Lower lobe of right lung (tissue), 2 donors: ENCODE measurements around the gene INTS11. TPM values are rescaled to one million over a fixed set of nuclear protein-coding genes. Genes with fewer than 3 reads are reported as not detected.
A peak's percentile ranks its signal among the peaks of the same experiment; 100 is the strongest.

ENCODE experiments used
- ATAC-seq, 2 donors: fragments of 200-7000 bp; cut with Tn5 transposase; one replicate each; pipeline ENCODE4 v1.9.1; 2020 to 2022; ENCODE audit warnings: mild to moderate bottlenecking in 2 of 2, moderate library complexity in 2 of 2
- DNase-seq: peaks from one replicate; pipeline ENCODE4 v3.0.0-alpha.2; 2020
- H3K27ac ChIP-seq: fragments of 200-600 bp; one replicate; pipeline ENCODE4 v1.8.0; 2022
- H3K27me3 ChIP-seq: fragments of 200-600 bp; one replicate; pipeline ENCODE4 v1.8.0; 2022; ENCODE audit warnings: low read depth
- H3K36me3 ChIP-seq: fragments of 200-600 bp; one replicate; pipeline ENCODE4 v1.8.0; 2022; ENCODE audit warnings: mild to moderate bottlenecking
- H3K4me1 ChIP-seq: fragments of 200-600 bp; one replicate; pipeline ENCODE4 v1.8.0; 2022
- H3K4me3 ChIP-seq: fragments of 200-600 bp; one replicate; pipeline ENCODE4 v1.8.0; 2022; ENCODE audit warnings: mild to moderate bottlenecking
- H3K9me3 ChIP-seq: fragments of 200-600 bp; one replicate; pipeline ENCODE4 v1.8.0; 2022
- intact Hi-C: fragments of 100-400 bp; cut with DNase I; formaldehyde crosslinking; loops from one replicate; pipeline ENCODE4 v1.11.0; 2022
- total RNA-seq: library from RNA; stranded (reverse); fragmentation: NEBNext Ultra II Directional; extraction: Animal tissue kit (Norgen Biotek cat#: 25700); gene quantifications from one replicate; pipeline ENCODE4 v1.2.1, GENCODE V29; 2021
- TF ChIP-seq, protein P1 (sequence below): fragments of 200-600 bp; IDR thresholded peaks from one replicate; pipeline ENCODE4 v1.8.0; 2022; ENCODE audit warnings: antibody characterized with exemption, mild to moderate bottlenecking
- donor health status: DM: no; HTN: yes; CAD: no; lungs with severe emphysema.

INTS11 gene
- total RNA-seq, 1 donor from 2014 or later = 88.9 TPM

DNA sequence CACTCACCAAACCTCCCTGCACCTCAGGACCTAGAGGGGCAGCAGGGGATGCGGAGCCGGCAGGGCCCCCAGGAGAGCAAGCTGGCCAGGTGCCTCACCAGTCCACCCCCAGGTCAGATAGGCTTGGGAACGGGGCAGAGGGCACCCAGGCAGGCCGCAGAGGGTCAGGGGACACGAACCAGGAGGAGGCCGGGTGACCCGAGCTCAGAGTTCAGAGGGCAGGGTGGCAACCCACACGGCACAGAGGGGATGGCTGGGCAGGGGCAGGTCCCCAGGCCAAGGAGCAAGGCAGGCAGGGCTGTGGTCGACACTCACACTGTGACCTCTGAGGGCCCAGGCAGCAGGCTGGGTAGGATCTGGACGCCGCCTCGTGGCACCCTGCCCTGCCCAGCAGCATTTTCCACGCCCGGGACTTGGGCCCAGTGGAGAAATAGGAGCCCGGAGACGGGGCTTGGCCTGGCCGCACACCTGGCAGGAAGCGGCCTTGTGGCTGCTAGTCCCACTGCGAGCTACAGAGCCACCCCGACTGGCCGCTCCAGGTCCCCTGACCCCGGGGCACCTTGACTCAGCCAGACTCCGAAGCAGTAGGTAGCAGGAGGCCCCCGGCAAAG lies 19.5 kb upstream of the INTS11 start:
- intact Hi-C loops = no loop called here
- H3K36me3 ChIP-seq = peaks cover 22% of the 10 kb centered on the region
- DNase-seq = no peak
- peaks cover 41% of the 10 kb centered on the region for H3K4me1 ChIP-seq
- ATAC-seq = no peak
- no peaks in the 10 kb centered on the region for H3K27me3 ChIP-seq
- H3K27ac ChIP-seq = peak overlapping the region; percentile 46
- no peak overlapping the region for H3K4me3 ChIP-seq
- TF ChIP-seq, protein P1, sequence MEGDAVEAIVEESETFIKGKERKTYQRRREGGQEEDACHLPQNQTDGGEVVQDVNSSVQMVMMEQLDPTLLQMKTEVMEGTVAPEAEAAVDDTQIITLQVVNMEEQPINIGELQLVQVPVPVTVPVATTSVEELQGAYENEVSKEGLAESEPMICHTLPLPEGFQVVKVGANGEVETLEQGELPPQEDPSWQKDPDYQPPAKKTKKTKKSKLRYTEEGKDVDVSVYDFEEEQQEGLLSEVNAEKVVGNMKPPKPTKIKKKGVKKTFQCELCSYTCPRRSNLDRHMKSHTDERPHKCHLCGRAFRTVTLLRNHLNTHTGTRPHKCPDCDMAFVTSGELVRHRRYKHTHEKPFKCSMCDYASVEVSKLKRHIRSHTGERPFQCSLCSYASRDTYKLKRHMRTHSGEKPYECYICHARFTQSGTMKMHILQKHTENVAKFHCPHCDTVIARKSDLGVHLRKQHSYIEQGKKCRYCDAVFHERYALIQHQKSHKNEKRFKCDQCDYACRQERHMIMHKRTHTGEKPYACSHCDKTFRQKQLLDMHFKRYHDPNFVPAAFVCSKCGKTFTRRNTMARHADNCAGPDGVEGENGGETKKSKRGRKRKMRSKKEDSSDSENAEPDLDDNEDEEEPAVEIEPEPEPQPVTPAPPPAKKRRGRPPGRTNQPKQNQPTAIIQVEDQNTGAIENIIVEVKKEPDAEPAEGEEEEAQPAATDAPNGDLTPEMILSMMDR = no peak
- H3K9me3 ChIP-seq = no peaks in the 10 kb centered on the region

DNA sequence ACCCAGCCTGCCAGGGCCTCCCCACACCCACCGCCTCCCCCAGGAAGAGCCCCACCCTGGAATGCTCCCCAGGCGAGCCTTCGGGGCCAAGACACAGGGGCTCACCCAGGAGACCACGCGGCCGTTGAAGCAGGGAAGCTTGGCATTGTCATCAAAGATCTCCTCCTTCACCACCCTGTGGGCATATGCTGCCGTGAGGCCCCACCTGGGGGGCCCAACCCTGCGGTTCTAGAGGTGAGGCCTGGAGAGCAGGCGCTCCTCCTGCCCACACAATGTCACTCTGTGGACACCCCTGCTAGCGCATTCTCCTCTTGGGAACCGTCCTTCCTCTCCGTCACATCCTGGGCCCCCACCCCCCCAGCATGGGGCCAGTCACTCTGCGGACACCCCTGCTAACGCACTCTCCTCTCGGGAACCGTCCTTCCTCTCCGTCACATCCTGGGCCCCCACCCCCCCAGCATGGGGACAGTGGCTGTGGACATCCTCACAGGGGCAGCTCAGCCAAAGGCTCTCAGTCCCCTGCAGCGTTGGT lies 18.2 kb upstream of the INTS11 start:
- intact Hi-C loops = no loop called here
- ATAC-seq (no peak), DNase-seq (no peak)
- Histone ChIP-seq H3K4me3 (no peak overlapping the region), H3K4me1 (peaks cover 33% of the 10 kb centered on the region), H3K27ac (no peak overlapping the region), H3K9me3 (no peaks in the 10 kb centered on the region), H3K36me3 (peaks cover 34% of the 10 kb centered on the region), H3K27me3 (no peaks in the 10 kb centered on the region)
- TF ChIP-seq, protein P1 = no peak

DNA sequence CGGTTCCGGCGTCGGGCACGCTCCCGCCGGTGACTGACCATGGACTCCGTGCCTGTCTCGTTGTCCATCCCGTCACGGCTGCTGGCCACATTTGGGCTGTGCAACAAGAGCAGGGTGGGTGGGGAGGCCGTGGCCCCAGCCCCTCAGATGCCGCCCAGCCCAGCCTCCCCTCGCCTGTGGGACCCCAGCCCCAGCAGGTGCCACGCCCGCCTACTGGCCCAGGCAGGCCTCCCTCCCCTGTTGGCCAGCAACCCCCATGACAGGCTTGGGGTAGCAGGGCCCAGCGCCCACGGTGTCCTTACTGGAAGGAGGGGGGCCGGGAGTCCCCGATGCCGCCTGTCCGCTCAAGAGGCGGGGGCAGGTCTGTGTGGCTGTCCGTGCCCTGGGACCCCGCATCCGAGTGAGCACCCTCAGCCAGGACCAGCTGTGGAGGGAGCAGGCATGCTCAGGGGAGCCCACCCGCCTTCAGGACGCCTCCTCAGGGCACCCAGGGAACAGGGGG lies 17.7 kb upstream of the INTS11 start:
- peaks cover 28% of the 10 kb centered on the region for H3K4me1 ChIP-seq
- no peak for DNase-seq
- H3K27me3 ChIP-seq = no peaks in the 10 kb centered on the region
- H3K9me3 ChIP-seq = no peaks in the 10 kb centered on the region
- no peak overlapping the region for H3K27ac ChIP-seq
- no peak overlapping the region for H3K4me3 ChIP-seq
- TF ChIP-seq, protein P1 = no peak
- ATAC-seq = no peak
- intact Hi-C loops = no loop called here
- H3K36me3 ChIP-seq = peaks cover 37% of the 10 kb centered on the region

DNA sequence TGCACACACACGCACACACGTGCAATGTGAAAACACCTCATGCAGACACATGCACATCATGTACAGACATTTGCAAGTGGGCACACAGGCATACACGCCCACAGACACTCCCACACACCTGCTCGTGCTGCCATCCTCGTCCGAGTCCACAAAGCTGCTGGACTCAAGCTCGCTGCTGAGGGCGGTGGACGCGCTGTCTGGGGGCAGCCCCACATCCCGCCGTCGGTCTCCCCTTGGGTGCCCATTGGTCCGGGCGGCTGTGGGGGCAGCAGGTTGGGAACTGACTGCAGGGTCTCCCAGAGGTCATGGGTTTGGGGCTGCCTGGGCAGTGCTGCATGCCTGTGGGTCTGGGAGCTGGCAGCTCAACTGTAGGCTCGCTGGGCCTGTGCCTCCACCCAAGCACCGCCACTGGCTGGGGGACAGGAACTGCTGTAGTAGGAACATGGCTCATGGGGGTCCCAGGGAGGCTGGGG lies 17.1 kb upstream of the INTS11 start:
- intact Hi-C loops = no loop called here
- DNase-seq = no peak

DNA sequence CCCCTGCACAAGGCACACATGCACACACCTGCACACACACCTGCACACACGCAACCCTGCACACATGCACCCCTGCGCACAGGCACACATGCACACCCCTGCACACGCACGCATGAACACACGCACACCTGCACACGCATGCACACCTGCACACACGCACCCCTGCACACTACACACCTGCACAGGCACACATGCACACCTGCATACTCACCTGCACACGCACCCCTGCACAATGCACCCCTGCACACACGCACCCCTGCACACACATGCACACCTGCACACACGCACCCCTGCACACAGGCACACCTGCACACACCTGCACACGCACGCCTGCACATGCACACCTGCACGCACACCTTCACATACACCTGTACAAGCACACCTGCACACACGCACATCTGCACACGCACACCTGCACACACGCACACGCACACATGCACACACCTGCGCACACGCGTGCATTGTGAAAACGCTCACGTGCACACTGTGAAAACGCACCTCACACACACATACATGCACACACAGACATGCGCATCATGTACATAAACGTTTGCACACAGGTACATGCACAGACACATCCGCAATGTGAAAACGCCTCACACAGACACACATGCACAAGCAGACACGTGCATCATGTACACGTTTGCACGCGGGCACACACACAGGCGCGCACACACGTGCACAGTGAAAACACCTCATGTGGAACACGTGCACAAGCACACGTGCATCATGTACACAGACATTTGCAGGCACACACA lies 16.5 kb upstream of the INTS11 start:
- ATAC-seq (no peak), DNase-seq (no peak)
- Histone ChIP-seq H3K27me3 (no peaks in the 10 kb centered on the region), H3K36me3 (peaks cover 46% of the 10 kb centered on the region), H3K4me1 (peaks cover 16% of the 10 kb centered on the region), H3K27ac (no peak overlapping the region), H3K9me3 (no peaks in the 10 kb centered on the region), H3K4me3 (no peak overlapping the region)
- TF ChIP-seq, protein P1 = no peak
- intact Hi-C loops = no loop called here

More for the DNA sequence above, 17.1 kb upstream of the INTS11 start:
- Histone ChIP-seq H3K9me3 (no peaks in the 10 kb centered on the region), H3K4me3 (no peak overlapping the region), H3K27ac (no peak overlapping the region), H3K27me3 (no peaks in the 10 kb centered on the region), H3K36me3 (peaks cover 39% of the 10 kb centered on the region), H3K4me1 (peaks cover 23% of the 10 kb centered on the region)
- TF ChIP-seq, protein P1 = no peak
- no peak for ATAC-seq
